Measurements from ENCODE around the gene RIMBP2. TPM values are rescaled to one million over a fixed set of nuclear protein-coding genes. Genes with fewer than 3 reads are reported as not detected.

The RIMBP2 gene
- total RNA-seq, 1 experiment from 2014 or later, result not detected

DNA sequence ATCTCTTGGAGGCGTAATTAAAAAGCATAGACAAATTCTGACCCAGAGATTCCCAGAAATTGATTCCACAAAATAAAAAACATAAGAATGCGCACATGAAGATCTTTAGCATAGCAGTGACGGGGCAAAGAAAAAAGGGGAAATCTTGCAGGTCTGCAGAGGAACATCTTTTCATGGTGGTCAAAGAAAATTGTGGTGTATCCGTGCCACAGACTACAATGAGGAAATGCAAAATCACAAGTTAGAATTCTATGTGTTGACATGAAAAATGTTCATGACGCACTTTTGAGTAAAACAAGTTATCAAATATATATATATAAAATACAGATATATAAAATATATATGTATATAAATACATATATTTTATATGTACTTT lies 101.6 kb downstream of the RIMBP2 start:
- Mint-ChIP-seq H3K4me1 (ENCODE audit: insufficient read depth, unreplicated experiment) (no peaks in the 10 kb centered on the region), H3K27ac (ENCODE audit: low read depth, unreplicated experiment) (no peak overlapping the region), H3K9me3 (ENCODE audit: unreplicated experiment) (no peaks in the 10 kb centered on the region), H3K4me3 (ENCODE audit: unreplicated experiment) (no peak overlapping the region), H3K36me3 (ENCODE audit: insufficient read depth, unreplicated experiment) (peaks cover 8% of the 10 kb centered on the region), H3K27me3 (ENCODE audit: insufficient read depth, unreplicated experiment) (no peaks in the 10 kb centered on the region)
- TF ChIP-seq, protein P1, sequence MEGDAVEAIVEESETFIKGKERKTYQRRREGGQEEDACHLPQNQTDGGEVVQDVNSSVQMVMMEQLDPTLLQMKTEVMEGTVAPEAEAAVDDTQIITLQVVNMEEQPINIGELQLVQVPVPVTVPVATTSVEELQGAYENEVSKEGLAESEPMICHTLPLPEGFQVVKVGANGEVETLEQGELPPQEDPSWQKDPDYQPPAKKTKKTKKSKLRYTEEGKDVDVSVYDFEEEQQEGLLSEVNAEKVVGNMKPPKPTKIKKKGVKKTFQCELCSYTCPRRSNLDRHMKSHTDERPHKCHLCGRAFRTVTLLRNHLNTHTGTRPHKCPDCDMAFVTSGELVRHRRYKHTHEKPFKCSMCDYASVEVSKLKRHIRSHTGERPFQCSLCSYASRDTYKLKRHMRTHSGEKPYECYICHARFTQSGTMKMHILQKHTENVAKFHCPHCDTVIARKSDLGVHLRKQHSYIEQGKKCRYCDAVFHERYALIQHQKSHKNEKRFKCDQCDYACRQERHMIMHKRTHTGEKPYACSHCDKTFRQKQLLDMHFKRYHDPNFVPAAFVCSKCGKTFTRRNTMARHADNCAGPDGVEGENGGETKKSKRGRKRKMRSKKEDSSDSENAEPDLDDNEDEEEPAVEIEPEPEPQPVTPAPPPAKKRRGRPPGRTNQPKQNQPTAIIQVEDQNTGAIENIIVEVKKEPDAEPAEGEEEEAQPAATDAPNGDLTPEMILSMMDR (IDR thresholded peaks at IDR 0.05; ENCODE audit: unreplicated experiment), result no peak
- CTCF ChIA-PET, result no interaction called here
- DNase-seq (ENCODE audit: unreplicated experiment), result no peak
- BruUV-seq (replicated peaks), result no TSS peak
- POLR2A ChIA-PET, result no interaction called here
- intact Hi-C loops (cut with micrococcal nuclease), result no loop called here

DNA sequence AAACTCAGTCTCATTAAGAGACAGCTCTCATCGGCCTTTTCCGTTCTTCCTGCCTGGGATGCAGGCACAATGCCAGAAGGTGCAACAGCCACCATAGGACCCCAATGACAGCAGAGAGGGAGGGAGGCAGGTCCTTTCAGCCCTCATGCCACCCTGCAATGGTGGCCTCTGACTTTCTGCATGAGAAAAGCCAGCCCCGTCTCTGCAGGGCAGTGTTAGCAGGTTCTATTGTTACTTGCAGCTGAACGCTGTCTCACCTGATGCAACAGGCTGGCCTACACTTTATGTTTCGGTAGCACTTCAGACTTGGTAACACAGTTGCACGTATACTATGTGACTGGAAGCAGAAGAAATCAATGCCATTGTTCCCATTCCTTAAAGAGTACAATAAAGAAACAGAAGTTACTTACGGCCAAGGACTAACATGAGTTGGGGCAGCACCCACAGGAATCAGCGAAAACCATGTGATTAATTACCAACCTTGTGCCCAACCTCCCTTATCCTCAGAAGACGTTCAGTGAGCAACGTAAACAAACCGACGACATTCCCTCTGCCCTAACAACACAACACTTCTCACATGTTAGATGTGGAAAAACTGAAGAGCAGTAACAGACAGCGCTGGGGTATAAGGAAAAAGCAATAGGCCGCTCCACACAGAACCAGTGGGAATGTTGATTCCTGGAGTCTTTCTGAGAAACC lies 102.1 kb downstream of the RIMBP2 start:
- Mint-ChIP-seq H3K36me3 (ENCODE audit: insufficient read depth, unreplicated experiment) (peaks cover 8% of the 10 kb centered on the region), H3K9me3 (ENCODE audit: unreplicated experiment) (no peaks in the 10 kb centered on the region), H3K27ac (ENCODE audit: low read depth, unreplicated experiment) (no peak overlapping the region), H3K27me3 (ENCODE audit: insufficient read depth, unreplicated experiment) (peaks cover 4% of the 10 kb centered on the region), H3K4me1 (ENCODE audit: insufficient read depth, unreplicated experiment) (no peaks in the 10 kb centered on the region), H3K4me3 (ENCODE audit: unreplicated experiment) (no peak overlapping the region)
- intact Hi-C loops (cut with micrococcal nuclease), result no loop called here
- POLR2A ChIA-PET, result no interaction called here
- BruUV-seq (replicated peaks), result no TSS peak
- TF ChIP-seq, protein P1 (IDR thresholded peaks at IDR 0.05; ENCODE audit: unreplicated experiment), result no peak
- no peak for DNase-seq (ENCODE audit: unreplicated experiment)
- CTCF ChIA-PET, result no interaction called here

DNA sequence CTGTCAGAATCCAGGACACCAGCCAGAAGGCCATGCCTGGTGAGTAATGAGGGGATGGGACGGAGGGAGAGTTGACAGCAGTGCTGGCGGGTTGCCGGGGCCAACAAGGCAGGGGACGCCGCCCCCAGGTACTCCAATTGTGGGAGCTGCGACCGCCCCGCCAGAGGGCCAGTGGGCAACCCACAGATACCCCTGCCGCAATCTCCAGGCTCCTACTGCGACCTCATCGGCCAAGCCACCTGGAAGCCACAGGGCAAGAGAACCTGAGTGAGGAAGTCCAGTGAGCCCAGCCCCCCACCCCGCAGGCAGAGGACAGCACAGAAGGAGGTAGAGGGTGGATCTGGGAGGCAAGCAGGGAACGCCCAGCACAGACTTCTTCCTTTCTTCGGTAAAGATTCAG lies 103.0 kb downstream of the RIMBP2 start:
- intact Hi-C loops (cut with micrococcal nuclease), result no loop called here
- H3K27me3 Mint-ChIP-seq (ENCODE audit: insufficient read depth, unreplicated experiment), result peaks cover 12% of the 10 kb centered on the region
- H3K36me3 Mint-ChIP-seq (ENCODE audit: insufficient read depth, unreplicated experiment), result peaks cover 4% of the 10 kb centered on the region
- no TSS peak for BruUV-seq (replicated peaks)
- CTCF ChIA-PET, result interaction anchor here (0.6 kb wide), 1 partner anchor 114 kb away, joined by 3 read pairs; no protein-coding TSS in a partner anchor
- H3K9me3 Mint-ChIP-seq (ENCODE audit: unreplicated experiment), result no peaks in the 10 kb centered on the region
- TF ChIP-seq, protein P1 (IDR thresholded peaks at IDR 0.05; ENCODE audit: unreplicated experiment), result no peak
- POLR2A ChIA-PET, result no interaction called here
- H3K4me3 Mint-ChIP-seq (ENCODE audit: unreplicated experiment), result no peak overlapping the region
- no peaks in the 10 kb centered on the region for H3K4me1 Mint-ChIP-seq (ENCODE audit: insufficient read depth, unreplicated experiment)
- no peak overlapping the region for H3K27ac Mint-ChIP-seq (ENCODE audit: low read depth, unreplicated experiment)
- no peak for DNase-seq (ENCODE audit: unreplicated experiment)

DNA sequence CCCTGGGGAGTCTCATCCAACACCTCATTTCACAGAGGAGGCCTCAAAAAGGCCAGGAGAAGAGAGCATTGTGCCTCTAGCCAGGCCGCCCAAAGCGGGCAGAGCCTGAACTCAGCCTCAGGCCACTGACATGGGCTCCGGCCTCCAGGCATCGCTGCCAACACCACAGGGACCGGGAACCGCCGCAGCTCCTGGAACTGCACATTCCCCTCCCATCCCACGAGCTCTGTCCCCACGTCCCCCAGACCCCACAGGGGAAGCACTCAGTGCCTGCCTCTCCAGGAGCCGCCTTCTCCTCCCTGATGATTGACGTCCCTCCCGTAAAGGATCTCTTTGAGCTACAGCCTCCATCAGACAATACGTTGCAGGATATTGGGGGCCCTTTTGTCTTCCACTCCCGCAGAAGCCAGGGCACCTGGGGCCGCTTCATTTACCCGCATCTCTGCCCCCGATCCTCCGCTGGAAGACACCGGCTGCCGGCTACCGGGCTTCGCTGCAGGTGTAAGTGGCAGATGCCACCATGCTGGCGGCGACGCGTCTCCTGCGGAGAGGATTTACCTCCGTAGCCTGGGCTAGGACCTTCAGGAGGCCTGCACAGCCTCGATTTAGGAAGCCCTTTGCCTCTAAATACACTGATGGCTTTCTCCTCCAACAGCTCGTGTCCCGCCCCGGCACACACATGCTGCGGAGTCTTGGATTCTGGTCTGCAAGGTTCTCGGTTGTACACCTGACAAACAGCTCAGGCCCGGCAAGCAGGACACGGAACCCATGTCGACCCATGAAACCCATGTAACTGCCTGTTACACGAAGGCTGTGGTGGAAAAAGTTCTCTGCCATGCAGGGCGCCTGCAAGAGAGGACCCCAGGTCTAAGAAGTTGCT lies 104.8 kb downstream of the RIMBP2 start:
- no peaks in the 10 kb centered on the region for H3K4me1 Mint-ChIP-seq (ENCODE audit: insufficient read depth, unreplicated experiment)
- TF ChIP-seq, protein P1 (IDR thresholded peaks at IDR 0.05; ENCODE audit: unreplicated experiment), result no peak
- no peaks in the 10 kb centered on the region for H3K9me3 Mint-ChIP-seq (ENCODE audit: unreplicated experiment)
- ChIA-PET POLR2A (no interaction called here), CTCF (interaction anchor here (0.6 kb wide), 1 partner anchor 24 kb away, joined by 4 read pairs; no protein-coding TSS in a partner anchor)
- no peaks in the 10 kb centered on the region for H3K36me3 Mint-ChIP-seq (ENCODE audit: insufficient read depth, unreplicated experiment)
- H3K27me3 Mint-ChIP-seq (ENCODE audit: insufficient read depth, unreplicated experiment), result peaks cover 16% of the 10 kb centered on the region
- no peak for DNase-seq (ENCODE audit: unreplicated experiment)
- no peak overlapping the region for H3K4me3 Mint-ChIP-seq (ENCODE audit: unreplicated experiment)
- intact Hi-C loops (cut with micrococcal nuclease), result no loop called here
- BruUV-seq (replicated peaks), result no TSS peak
- H3K27ac Mint-ChIP-seq (ENCODE audit: low read depth, unreplicated experiment), result no peak overlapping the region

All from MCF 10A (cell line).